ENCODE results near the gene SMYD1.
"Not testable (repeated sequence)": the region's sequence is repeated elsewhere in the genome, so short reads cannot be mapped to it uniquely, and the experiment has no call there.

The SMYD1 gene

DNA sequence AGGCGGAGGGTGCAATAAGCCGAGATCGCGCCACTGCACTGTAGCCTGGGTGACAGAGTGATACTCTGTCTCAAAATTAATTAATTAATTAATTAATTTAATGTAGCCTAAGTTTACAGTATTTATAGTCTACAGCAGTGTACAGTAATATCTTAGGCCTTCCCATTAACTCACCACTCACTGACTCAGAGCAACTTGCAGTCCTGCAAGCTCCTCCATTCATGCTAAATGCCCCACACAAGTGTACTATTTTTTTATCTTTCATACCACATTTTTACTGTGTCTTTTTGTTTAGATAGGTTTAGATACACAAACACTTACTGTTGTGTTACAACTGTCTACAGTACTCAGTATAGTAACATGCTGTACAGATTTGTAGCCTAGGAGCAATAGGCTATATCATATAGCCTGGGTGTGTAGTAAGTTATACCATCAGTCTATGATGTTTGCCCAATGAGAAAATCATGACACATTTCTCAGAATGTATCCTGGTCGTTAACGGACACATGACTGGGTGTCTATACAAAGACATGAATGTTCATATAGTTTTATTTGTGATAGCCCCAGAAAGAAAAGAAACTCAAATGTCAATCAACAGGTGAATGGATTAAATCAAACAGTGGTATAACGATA, 35.4 kb upstream of the SMYD1 start:
- no peak overlapping the region for H3K27ac ChIP-seq
- no peak for TF ChIP-seq ZFX (IDR thresholded peaks at IDR 0.05)
- TF ChIP-seq, protein P1, sequence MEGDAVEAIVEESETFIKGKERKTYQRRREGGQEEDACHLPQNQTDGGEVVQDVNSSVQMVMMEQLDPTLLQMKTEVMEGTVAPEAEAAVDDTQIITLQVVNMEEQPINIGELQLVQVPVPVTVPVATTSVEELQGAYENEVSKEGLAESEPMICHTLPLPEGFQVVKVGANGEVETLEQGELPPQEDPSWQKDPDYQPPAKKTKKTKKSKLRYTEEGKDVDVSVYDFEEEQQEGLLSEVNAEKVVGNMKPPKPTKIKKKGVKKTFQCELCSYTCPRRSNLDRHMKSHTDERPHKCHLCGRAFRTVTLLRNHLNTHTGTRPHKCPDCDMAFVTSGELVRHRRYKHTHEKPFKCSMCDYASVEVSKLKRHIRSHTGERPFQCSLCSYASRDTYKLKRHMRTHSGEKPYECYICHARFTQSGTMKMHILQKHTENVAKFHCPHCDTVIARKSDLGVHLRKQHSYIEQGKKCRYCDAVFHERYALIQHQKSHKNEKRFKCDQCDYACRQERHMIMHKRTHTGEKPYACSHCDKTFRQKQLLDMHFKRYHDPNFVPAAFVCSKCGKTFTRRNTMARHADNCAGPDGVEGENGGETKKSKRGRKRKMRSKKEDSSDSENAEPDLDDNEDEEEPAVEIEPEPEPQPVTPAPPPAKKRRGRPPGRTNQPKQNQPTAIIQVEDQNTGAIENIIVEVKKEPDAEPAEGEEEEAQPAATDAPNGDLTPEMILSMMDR (conservative IDR thresholded peaks at IDR 0.05) = no peak

DNA sequence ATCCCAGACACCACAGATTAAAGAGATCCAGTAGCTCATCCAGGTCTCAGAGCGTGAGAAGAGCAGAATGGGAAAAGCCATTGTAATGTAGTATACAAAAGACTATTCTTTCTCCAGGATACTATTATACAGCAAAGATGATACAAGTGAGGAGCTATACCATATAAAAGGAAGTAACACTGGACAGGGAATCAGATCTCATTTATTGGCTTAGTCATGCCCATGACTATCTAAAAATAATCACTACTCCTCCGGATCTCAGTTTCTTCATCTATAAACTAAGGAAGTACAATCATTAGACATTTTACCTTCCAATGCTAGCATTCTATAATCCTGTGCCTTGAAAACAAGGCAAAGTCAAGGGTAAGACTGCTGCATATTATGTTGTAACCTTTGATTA, 31.4 kb upstream of the SMYD1 start:
- TF ChIP-seq, protein P1 (conservative IDR thresholded peaks at IDR 0.05) = no peak
- TF ChIP-seq ZFX (IDR thresholded peaks at IDR 0.05) = no peak
- H3K27ac ChIP-seq = no peak overlapping the region

DNA sequence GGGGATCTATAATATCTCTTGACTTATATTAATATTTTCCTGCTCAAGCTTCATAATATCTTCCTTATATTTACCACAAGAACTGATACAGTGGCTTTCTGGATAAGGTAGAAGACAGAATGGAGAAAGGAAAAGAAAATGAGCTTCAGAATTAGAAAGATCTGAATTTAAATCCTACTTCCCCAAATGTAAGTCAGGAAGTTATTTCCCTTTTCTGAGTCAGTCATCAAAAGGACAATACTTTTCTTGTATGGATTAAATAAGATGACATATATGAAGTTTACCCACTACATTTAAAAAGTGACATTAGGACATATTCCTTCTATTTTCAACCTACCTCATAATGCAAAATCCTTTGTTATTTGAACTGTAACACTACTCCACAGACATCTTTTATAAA, 31.0 kb upstream of the SMYD1 start:
- TF ChIP-seq, protein P1 (conservative IDR thresholded peaks at IDR 0.05) = no peak
- TF ChIP-seq ZFX (IDR thresholded peaks at IDR 0.05) = no peak
- no peak overlapping the region for H3K27ac ChIP-seq

DNA sequence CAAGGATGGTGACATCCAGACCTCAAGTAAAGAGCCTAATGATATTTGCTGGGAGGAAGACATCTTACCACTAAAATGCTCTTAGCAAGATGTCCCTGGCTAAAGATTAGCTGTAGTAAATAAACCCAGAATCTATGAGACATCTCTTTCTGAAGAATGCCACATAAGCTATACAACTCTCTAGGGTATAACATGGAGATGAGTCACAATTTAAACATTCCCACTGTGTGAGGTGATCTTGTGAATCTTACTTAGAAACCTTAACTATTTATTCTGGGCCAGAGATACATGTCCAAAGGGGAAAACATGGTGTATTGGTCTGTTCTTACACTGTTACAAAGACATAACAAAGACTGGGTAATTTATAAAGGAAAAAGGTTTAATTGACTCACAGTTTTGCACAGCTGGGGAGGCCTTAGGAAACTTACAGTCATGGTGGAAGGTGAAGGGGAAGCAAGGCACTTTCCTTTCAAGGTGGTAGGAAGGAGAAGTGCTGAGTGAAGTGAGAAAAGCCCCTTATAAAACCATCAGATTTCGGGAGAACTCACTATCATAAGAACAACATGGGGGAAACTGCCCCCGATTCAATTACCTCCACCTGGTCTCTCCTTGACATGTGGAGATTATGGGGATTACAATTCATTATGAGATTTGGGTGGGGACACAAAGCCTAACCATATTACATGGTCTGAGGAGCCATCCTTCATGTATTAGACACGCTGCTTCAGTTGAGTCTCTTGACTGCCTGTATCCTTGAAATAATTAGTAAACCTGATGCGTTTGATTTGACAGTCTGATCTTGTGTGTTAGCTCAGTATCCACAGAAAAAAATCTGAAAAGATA, 29.1 kb upstream of the SMYD1 start:
- no peak overlapping the region for H3K27ac ChIP-seq
- TF ChIP-seq, protein P1 (conservative IDR thresholded peaks at IDR 0.05) = no peak
- TF ChIP-seq ZFX (IDR thresholded peaks at IDR 0.05) = no peak

DNA sequence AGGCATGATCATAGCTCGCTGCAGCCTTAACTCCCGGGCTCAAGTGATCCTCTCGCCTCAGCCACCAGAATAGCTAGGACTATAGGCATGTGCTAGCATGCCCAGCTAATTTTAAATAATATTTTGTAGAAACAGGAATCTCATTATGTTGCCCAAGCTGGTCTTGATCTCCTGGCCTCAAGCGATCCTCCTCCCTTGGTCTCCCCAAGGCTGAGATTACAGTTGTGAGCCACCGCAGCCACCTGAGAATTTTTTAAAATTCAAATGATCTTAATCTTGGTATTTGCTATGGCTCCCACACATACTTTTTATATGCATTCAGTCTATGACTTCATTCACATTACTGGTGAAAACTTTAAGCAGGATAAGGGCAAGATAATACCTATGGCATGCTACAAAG, 25.1 kb upstream of the SMYD1 start:
- TF ChIP-seq, protein P1 (conservative IDR thresholded peaks at IDR 0.05) = no peak
- no peak for TF ChIP-seq ZFX (IDR thresholded peaks at IDR 0.05)
- no peak overlapping the region for H3K27ac ChIP-seq

DNA sequence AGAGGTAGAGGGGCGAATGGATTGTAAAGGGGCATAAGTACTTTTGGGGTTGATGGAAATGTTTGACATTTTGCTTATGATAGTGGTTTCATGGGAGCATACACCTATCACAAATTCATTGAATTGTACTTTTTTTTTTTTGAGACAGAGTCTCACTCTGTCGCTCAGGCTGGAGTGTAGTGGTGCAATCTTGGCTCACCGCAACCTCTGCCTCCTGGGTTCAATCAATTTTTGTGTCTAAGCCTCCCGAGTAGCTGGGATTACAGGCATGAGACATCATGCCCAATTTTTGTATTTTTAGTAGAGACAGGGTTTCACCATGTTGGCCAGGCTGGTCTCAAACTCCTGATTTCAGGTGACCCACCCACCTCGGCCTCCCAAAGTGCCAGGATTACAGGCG, 22.1 kb upstream of the SMYD1 start:
- not testable (repeated sequence) for H3K27ac ChIP-seq

DNA sequence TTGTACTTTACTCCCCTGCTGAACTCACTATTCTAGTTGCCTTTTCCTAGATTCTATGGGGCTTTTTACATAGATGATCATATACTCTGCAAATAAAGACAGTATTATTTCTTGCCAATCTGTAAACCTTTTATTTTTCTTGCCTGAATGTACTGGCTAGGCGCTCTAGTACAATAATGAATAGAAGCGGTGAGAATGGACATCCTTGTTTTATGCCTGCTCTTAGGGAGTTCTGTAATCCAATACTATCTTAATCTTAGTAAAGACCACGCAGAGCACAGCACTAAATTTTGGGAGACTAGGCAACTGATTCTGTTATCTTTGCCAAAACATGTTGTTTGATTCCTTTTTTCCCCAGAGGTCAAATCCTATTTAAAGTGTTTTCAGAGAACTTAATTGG, 19.1 kb upstream of the SMYD1 start:
- H3K27ac ChIP-seq = no peak overlapping the region
- TF ChIP-seq ZFX (IDR thresholded peaks at IDR 0.05) = no peak
- TF ChIP-seq, protein P1 (conservative IDR thresholded peaks at IDR 0.05) = no peak
